HG03039 (cell line): ENCODE data around the gene C6orf89.

Experiments
- ATAC-seq: cut with Tn5 transposase; IDR thresholded peaks from one replicate; pipeline ENCODE4 v1.9.1; 2021; ENCODE audit warnings: mild to moderate bottlenecking, moderate library complexity; ENCODE audit not compliant: unreplicated experiment

The C6orf89 gene, protein sequence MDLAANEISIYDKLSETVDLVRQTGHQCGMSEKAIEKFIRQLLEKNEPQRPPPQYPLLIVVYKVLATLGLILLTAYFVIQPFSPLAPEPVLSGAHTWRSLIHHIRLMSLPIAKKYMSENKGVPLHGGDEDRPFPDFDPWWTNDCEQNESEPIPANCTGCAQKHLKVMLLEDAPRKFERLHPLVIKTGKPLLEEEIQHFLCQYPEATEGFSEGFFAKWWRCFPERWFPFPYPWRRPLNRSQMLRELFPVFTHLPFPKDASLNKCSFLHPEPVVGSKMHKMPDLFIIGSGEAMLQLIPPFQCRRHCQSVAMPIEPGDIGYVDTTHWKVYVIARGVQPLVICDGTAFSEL

DNA sequence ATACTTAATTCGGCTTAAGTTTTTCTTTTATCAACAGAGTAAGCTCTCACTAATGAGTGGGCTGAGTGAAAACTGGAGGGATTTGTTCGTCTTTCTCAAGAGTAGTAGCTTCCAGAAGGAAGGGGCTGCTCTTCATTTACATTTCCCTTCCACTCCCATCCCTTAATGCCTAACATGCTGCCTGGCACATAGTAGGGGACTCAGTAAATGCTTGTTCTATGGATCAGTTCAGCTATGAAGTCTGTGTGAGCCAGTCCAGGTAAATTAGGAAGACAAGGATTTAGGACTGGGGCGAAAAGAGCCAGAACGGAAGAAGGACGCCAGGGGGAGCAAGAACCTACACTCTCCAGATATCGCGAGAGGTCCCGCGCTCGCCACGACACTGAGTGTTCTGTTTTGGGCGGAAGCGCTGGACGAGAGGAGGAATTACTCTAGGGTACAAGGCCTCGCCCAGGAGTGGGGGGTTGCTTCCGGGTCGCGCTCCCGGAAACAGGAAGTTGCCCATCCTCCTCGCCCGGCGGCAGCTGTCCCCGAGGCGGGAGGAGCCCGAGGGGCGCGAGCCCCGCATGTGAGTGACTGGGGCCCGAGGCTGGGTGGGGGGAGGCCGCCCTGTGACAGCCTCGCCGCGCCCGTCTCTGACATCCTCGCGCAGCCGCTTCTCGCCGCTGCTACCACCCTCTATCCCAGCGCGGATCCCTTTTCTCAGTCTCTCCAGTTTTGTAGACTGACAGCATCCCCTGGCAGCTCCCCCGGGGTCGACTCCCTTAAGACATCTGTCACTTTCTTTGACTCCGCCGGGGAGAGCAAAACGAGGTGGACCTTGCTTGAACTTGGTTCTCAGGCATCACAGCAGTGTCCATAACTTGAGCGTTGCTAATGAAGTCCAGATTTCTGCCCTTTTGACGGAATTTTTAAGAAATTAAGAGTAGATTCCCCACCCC, at the start of gene C6orf89:
Gene C6orf89, plus strand, starts transcription at position 492 of the 941 bp plus-strand sequence. CDS start 13,493 bp downstream, outside the sequence.
- peak; percentile 98 for ATAC-seq

DNA sequence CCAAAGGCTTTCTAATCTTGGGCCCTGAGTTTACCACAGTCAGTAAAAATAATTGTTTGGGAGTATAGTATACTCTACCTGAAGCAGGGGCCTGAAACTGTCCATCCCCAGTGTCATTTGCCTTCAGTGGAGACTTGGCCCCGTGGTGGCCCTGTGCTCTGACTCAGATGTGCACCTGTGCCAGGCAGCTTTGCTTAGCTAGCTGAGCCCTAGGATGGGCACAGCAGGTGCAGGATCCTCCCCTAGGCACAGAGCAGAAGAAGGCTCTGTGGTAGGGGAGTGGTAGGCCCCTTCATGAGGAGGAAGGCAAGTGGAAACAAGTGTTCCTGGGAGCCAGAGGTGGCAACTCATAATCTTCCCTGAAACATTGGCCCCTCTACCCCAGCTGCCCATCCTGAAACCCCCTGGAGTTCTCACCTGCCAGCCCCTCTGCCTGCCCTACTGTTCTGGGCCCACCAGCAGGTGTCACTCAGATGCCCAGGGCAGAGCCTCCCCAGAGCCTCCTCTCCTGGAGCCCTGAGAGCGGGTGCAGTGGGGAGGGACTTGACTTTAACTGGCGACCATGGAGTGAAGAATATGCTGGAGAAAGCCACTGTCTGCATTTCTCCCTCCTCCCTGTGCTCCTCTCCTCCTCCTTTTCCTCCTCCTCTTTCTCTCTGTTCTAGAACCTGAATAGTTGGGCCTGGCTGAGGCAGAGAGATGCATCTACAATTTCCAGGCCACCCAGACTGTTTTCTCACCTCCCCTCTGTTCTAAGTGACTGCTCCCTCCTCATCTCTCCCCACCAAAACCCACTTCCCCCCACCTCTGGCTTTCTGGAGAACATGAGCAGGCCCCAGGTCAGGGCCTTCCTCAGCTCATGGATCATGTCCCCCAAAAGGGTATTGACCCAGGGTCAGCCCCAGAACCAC, 49.4 kb upstream of the C6orf89 start:
- ATAC-seq, result no peak

DNA sequence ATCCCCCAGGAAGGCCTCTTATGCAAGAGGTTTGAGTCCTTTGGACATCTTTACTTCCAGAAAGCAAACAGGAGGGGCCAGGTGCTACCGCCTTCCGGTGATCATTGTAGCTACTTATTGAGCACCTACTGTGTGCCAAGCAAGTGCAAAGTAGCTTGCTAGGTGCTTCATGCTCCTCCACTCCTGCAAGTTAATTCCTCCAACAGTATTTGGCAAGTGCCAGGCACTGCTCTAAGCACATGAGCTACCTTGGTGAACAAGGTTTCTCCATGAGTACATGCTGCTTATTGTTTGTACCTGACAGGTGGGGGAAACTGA, 48.8 kb upstream of the C6orf89 start:
- ATAC-seq, result no peak

DNA sequence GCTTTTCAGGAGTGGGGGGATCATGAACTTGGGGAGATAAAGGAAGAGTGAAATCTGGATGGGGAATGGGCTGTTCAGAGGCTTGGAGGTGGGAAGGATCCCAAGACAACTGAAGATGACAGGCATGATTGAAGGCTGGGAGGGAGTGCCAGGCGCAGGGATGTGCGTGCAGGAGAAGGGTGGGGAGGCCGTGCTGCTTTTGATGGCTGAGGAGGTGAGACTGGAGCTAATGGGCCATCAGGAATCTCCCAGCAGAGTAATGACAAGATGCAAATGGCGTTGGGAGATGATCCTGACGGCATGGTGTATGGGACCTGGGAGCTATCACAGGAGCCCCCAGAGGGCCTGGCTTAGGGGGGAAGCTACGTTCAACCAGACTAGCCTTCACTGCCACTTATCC, 48.1 kb upstream of the C6orf89 start:
- ATAC-seq, result no peak

DNA sequence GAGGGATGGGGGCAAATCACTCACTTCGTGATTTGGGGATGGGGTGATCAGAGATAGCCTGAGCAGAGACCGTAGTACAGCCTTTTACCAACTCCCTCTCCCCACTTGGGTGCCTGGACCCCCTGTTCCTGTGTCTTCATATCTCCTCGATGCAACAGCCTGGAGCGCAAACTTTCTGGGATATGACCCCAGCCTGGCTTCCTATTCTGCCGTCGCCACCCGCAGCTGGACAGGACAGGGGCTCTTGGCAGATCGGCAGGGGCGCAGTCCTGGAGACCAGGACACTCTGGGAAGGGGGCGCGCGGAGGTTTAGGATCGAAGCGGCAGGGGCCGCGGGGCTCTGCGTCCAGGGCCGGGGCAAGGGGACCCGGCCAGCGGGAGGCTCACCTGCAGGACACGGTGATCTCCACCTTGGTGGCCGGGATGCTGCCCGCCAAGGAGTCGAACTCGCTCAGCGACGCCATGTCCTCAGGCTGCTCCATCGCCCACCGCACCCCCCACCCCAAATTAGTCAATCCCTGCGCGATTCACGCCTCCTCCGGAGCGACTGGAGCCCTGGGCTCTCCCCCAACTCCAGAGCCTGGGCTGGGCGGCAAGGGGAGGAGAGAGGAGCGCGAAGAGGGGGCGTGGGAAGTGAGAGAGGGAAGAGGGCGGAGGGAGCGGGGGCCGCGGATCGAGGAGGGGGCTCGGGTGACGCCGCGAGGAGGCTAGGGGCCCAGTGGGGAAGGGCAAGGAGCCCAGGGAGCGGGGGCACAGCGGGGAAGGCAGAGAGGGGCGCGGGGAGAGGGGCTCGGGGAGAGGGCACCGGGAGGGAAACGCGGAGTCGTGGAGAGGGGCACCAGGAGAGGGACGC, 46.6 kb upstream of the C6orf89 start, which contains the start of gene CPNE5:
Gene CPNE5, minus strand, starts transcription at position 549 of the 853 bp plus-strand sequence. Its CDS starts 67 bp downstream, at position 482.
- ATAC-seq, result no peak

DNA sequence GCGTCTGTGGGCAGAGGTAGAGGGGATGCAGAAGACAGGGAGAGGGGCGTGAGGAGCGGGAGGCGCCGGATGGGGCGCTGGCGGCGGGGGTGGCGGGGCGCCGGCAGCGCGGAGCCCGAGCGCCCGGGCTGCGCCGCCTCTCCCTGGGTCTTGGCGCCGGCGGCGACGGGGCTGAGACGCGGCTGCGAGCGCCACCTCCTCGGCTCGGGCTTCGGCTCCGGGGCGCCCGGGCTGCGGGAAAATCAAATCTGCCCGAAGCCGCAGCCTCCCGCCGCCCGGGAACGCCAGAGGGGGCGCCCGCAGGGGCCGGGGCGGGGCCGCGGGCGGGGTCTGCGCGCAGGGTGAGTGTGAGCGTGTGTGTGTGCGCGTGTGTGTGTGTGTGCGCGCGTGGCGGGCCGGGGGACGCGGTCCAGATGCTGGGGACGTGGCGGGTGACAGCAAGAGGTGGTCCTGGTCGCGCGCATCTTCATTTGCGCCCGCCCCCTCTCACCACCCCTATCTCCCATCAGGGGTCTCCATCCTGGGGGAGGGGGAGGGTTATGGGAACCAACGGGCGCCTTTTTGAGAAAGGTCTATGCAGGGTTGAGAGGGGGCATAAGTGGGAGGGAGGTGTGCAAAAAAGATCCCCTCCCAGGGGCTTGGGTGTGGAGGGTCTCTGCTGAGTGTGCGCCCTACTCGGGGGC, 45.9 kb upstream of the C6orf89 start:
- ATAC-seq, result no peak

DNA sequence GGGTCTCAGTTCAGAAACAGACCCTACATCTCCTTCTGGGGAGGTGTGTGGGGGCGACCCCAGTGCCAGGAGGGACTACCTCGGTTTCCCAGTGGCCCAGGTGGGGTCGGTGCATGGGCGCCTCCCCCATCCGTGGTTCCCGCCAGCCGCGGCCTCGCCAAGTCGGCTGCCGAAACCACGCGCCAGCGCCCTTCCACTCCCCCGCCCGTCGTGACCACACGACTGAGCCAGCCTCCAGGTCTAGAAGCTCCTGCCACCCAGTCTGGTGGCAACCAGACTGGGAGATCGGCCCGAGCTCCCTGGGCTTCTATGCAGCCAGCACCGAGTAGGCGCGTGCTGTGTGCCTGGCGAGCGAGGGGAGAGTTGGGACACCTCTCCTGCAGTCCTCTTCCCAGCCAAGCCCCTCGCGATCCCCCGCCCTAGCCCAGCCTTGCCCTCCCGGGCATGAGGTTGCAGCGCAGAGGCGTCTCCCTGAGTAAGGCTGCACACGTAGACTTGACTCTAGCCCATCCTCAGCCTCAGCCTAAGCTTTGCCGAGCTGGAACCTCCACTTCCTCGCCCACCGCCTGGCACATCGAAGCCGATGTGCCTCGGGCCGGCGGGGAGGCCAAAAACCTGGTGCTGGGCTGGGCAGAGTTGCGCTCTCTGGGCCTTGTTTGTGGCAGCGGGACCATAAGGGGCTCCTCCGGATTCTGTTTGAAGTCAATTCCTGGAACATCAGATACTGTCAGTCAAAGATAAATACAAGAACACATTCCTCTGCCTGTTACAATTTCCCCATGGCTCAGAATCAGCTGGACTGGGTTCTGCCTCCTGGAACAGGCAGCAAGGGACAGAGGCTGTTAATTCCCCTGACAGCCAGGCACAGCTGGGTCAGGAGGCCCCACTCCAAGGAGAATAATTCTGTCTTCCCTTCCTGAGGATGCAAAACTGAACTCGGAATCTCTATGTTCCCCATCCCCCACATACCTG, 45.0 kb upstream of the C6orf89 start:
- ATAC-seq, result no peak

DNA sequence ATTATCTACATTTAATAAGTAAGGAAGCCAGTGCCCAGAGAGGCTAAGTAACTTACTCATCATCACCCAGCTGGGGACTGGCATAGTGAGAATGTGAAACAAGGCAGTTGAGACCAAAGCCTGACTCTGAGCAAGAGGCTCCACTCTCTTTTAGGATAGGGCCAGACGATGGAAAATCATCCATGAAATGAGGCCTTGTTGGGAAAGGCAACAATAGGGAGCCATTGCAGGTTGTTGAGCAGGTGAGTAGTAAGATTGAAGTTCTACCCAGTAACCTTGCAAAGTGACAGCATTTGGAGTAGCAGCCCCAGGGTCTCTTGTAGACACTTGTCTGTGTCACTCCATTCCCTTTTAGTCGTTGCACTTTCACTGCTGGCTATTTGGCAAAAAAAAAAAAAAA, 44.0 kb upstream of the C6orf89 start:
- ATAC-seq, result no peak

DNA sequence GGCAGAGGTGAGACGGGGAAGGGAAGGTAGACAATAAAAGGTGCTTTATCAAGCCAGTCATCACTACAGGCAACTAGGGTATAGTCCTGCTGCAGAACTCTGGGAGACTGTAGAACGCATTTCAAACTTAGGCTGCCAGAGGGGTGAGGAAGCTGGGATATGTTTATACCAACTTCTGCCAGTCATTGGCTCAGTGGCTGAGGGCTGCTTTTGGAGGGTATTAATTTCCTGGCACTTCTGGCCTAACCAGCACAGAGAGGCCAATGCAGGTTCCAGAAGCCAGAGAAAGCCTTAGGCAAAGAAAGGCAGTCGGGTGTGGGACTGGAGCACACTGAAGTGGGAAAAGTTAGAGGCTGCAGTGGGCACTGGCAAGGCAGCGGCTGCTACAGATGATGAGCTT, 42.6 kb upstream of the C6orf89 start:
- ATAC-seq, result no peak

DNA sequence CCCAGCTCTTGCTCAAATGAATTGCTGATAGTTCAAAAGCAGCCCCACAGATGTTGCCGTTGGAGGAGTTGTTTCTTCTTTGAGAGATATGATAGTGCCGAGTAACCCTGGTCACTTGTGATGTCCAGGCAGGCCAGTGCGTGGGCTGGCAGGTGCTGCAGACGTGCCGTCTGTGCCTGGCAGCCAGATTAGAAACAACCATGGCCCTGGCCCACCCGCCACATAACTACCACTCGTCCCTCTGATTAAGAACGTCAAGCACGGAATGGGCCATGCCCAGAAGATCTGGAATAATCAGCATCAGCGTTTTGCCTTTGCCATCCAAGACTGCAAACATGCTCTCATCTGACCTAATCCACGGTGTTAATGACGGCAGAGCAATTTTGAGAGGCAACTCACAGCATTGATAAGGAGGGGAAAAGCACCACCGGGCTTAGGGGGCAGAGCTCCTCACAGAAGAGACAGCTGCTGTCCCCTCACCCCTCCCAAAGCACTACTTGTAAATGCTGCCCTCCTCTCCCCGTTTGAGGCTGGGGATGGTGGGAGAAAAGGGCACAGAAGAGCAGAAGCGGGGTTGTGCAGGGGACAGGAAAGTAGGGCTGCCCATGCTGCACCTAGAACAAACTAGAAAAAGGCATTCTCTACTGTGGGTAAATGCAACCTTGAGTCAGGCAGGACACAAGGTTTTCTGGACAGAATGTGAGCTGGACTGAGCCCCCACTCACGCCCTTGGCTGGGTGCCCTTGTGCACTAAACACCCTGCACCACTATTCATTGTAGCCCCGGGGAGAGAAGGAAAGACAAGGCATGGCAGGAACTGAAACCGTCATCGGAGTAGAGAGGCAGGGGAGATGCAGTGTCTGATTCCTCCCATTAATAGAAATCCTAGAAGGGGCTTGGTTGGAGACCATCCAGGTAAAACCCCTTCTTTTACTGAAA, 41.3 kb upstream of the C6orf89 start:
- no peak for ATAC-seq

DNA sequence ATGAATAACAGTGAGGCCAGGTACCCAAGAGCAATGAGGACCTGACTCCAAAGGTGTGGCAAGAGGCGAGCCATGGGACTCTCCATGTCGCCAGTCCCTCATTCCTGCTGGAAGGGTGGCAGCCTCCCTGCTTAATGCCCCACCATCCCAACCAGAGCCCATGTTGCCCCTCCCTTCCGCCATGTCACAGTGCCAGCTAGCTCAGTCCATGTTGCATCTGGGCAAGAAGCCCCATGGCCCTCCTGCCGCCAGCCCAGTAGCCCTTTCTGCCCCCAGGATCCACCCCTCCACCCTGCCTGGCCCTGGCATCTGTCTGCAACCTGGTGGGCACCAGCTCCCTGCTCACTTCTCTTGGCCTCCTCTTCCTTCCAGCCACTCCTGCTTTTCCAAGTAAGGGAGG, 40.5 kb upstream of the C6orf89 start:
- no peak for ATAC-seq

DNA sequence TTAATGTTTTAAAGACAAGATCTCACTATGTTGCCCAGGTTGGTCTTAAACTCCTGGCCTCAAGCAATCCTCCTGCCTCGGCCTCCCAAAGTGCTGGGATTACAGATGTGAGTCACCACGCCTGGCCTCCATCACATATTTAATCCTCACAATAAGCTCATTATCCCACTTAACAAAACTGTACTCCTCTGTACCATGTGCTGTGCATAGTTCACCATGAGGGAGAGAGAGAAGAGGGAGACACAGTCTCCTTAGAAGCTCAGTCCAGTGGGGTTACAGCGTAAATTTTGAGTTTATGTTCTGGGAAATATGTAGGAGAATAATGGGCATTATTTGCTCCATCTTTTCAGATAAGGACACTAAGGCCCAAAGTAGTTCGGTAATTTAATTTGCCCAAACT, 38.6 kb upstream of the C6orf89 start:
- no peak for ATAC-seq

DNA sequence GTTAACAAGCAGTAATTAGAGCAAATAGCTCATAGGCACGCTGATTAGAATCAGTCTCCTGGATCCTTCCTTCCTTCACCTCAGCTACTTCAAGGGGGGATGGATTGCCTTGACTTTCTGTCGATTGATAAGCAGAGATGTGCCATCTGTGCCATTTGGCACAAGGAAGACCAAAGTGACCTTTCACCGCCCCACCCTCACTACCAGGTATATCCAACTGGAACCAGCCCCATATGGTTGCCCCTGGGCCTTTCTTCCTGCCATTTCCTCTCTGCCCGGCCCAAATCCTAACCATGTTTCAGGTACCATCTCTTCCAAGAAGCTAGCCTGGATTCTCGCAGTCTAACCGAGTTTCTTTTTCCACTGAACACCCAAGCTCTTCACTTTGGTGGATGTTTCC, 37.8 kb upstream of the C6orf89 start:
- ATAC-seq, result no peak

DNA sequence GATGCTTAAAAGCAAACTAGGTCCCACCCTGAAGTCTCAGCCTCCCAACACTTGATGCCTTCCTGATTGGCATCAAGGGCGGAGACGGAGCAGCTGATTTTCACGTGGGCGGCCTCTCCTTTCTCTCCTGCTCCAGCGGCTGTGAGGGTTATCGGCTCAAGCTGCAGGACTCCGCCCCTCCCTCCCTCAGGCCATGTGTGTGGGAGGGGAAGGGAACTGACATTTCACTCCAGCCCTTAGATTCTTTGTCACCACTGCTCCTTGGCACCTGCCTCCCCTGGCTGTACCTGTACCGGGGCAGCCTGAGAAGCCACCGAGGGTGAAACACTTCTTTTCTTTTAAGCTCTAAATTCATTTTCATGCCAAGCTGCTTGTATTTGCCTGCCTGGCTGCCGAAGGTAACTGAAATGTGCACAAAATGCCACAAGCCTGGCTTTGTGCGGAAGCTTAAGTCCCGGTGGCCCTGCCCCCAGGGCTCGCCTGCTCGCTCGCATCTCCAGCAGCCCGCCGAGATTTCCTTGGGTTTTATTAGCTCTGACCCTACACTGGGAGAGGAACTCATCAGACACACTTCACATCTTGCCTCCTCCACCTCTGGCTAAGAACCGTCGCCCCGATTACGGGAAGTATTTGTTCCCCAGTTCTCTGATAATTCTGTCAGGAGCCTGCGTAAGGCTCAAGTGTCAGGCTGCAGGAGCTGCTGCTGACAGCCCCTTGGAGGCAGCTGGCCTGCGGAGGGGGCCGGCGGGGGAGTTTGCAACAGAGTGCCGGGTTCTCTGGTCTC, 36.9 kb upstream of the C6orf89 start:
- ATAC-seq, result no peak

DNA sequence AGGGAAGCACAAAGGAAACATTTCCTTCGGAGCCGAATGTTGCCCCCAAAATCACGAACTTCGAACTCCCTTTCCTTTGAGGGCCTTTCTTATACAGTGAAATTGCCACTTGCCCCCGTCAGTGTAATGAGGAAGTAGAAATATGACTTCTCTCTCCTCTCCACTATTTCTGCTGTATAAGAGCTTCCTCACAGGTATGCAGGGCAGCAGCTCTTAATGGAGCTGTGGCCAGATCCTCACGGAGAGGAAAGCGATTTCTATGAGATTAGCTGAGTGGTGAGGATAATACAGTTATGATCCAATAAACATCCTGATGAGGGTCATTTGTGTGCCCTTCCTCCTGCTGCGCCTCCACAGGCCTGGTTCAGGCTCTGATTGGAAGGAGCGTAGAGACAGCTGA, 35.7 kb upstream of the C6orf89 start:
- ATAC-seq, result no peak

DNA sequence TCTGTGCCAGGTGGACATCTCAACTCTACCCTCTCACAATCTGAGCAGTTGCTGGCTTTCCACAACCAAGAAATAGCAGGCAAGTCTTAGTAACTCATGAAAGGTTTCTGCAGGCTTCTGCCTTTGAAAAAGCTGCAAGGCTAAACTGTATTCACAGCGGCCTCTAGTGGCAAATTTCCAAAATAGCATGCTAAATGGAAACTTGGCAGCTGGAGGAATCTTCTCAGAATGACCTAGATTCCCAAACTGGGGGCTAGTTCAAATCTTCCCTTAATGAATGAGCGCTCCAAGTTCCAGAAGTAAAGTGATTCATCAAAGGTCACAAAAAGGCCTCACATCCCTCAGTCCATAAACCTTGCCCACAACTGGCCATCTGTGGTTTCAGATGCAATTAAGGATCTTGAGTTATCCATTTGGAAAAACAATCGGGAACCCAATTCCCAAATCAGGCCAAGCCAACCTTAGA, 34.6 kb upstream of the C6orf89 start:
- ATAC-seq, result no peak
